ENCODE measurements around the gene DSCAM. TPM values are rescaled to one million over a fixed set of nuclear protein-coding genes. Genes with fewer than 3 reads are reported as not detected.
A peak's percentile ranks its signal among the peaks of the same experiment; 100 is the strongest.

The DSCAM gene
- total and polyA plus RNA-seq, 4 donors: 8.2 to 27.7 (median 15.2) TPM

DNA sequence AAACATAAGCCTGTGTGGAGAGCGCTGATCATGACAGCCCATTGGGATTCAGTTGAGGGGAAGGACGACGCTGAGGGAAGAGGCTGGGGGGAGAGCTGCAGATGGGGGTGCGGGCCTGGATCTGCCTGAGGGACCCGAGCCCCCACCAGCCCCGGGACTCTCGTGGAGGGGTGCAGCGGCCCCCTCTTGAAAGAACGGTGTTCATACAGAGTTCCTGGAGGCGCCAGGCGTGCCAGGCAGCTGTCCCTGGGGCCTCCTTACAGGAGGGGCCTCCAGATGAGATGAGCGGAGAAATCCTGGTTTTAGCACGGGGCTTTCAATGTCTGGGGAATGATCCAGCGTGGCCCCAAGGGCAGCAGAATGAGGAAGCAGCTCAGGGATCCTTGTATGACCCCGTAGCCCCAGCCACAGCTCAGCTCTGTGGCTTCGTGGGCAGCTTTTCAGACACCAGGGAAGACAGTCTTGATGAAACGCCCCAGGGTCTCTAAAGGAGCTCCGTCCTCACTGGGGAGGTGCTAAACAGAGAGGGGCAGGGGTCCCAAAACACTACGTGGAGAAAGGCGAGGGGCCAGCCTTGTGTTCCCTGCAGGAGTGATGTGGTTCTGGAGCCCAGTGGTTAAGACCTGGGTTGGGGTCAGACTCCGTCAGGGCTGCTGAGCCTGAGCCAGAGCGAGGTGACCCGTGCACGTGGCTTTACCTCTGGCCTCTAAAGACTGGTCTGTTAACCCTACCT, 7.2 kb upstream of the DSCAM start:
- H3K4me1 ChIP-seq (ENCODE audit: control insufficient read depth, insufficient read depth, low read length): no peaks in the 10 kb centered on the region

DNA sequence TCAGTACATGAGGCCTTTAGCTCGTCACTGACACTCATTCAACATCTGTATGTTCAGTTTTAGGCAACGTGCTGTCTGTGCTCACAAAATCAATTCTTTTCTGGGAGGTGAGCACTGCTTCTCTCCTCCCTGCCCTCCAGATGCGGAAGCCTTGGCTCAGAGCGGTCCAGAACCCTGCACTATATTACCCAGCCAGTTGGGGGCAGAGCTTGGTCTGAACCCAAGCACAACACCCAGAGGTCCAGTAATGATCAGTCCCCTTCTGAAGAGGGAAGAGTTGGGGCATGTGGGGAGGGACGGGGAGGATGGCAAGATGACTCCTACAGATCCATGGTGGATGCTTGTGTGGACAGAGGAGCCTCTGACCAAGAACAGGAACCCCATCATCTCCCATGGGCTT, 5.6 kb upstream of the DSCAM start:
- Histone ChIP-seq H3K4me1 (ENCODE audit: control insufficient read depth, insufficient read depth, low read length) (peaks cover 6% of the 10 kb centered on the region), H3K27ac (ENCODE audit: low read depth, low read length) (no peak overlapping the region), H3K4me3 (ENCODE audit: low read depth, low read length) (no peak overlapping the region), H3K27me3 (ENCODE audit: control insufficient read depth, insufficient read depth, low read length) (peaks cover 2% of the 10 kb centered on the region), H3K36me3 (ENCODE audit: control insufficient read depth, insufficient read depth, low read length) (no peaks in the 10 kb centered on the region), H3K9me3 (ENCODE audit: control insufficient read depth, insufficient read depth, low read length) (no peaks in the 10 kb centered on the region)
- no peak for DNase-seq (ENCODE audit: low read depth in 4 of 6, low spot score in 6 of 6)
- 88% methylated on average over 3 of the region's 5 CpGs for WGBS (ENCODE audit: insufficient coverage)

More for the DNA sequence above, 7.2 kb upstream of the DSCAM start:
- WGBS (ENCODE audit: insufficient coverage): 73% methylated on average over 24 of the region's 24 CpGs
- no peak for DNase-seq (ENCODE audit: low read depth in 4 of 6, low spot score in 6 of 6)
- H3K27me3 ChIP-seq (ENCODE audit: control insufficient read depth, insufficient read depth, low read length): no peaks in the 10 kb centered on the region
- H3K4me3 ChIP-seq (ENCODE audit: low read depth, low read length): no peak overlapping the region
- no peaks in the 10 kb centered on the region for H3K36me3 ChIP-seq (ENCODE audit: control insufficient read depth, insufficient read depth, low read length)
- H3K27ac ChIP-seq (ENCODE audit: low read depth, low read length): no peak overlapping the region
- H3K9me3 ChIP-seq (ENCODE audit: control insufficient read depth, insufficient read depth, low read length): no peaks in the 10 kb centered on the region

DNA sequence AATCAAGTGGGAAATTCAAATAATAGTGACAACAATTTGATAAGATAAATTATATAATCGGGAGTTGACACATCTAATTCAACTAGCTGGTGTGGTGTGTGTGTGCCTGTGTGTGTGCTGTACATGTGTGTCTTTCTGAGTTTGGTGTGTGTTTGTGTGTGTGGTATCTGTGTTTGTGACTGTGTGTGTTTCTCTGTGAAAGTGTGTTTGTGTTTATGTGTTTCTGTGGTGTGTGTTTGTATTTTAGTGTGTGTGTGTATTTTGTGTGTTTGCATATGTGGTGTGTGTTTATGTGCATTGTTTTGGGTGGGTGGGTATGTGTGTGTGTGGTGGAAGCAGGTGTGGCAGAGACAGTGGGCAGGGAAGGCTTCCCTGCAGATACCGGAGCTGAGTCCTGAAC, 4.8 kb upstream of the DSCAM start:
- WGBS (ENCODE audit: insufficient coverage): 83% methylated on average over 1 of the region's 2 CpGs
- no peak for DNase-seq (ENCODE audit: low read depth in 4 of 6, low spot score in 6 of 6)
- Histone ChIP-seq H3K9me3 (ENCODE audit: control insufficient read depth, insufficient read depth, low read length) (no peaks in the 10 kb centered on the region), H3K27me3 (ENCODE audit: control insufficient read depth, insufficient read depth, low read length) (peaks cover 2% of the 10 kb centered on the region), H3K36me3 (ENCODE audit: control insufficient read depth, insufficient read depth, low read length) (no peaks in the 10 kb centered on the region), H3K4me3 (ENCODE audit: low read depth, low read length) (no peak overlapping the region), H3K27ac (ENCODE audit: low read depth, low read length) (no peak overlapping the region), H3K4me1 (ENCODE audit: control insufficient read depth, insufficient read depth, low read length) (peaks cover 6% of the 10 kb centered on the region)

DNA sequence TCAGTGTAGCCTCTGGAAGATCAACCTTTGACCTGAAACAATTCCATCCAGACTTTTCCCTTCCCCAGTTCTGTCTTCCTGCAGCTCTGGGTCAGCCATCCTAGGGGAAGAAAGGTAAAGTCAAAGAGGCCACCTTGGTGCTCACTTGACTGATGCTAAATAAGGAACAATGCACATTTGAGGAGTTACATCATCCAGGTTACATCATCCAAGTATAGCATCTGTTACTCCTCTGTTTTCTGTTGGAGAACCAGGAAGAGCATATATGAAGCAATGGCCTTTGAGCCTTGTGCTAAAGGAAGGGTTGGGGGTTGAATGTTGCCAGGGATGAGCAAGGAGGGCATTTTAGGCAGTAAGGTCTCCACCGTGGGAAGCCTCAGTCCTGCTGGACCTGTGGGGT, 3.1 kb upstream of the DSCAM start:
- no peak overlapping the region for H3K27ac ChIP-seq (ENCODE audit: low read depth, low read length)
- WGBS (ENCODE audit: insufficient coverage): 100% methylated on average over 1 of the region's 1 CpG

DNA sequence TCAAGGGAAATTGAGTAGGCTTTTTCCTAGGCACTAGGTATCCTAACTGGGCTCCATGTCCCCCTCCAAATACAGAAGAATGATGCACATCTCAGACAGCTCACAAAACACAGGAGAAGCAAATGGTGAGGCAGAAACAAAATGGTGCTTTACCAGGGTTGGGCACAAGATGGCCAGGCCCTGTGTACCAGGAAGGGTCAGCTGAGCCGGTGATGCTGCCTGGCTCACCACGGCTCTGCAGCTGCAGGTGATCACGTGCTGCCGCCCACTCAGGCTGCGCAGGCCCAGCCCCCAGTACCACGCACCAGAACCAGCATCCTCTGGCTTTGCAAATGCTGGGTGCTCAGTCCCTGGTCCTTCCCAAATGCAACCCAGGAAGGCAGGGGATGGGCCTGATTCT, 993 bp upstream of the DSCAM start:
- no peak overlapping the region for H3K27ac ChIP-seq (ENCODE audit: low read depth, low read length)
- no peak overlapping the region for H3K4me3 ChIP-seq (ENCODE audit: low read depth, low read length)
- DNase-seq (ENCODE audit: low read depth in 4 of 6, low spot score in 6 of 6): peak in 2 of 6 donors; percentile 41 to 90
- H3K27me3 ChIP-seq (ENCODE audit: control insufficient read depth, insufficient read depth, low read length): peaks cover 10% of the 10 kb centered on the region
- WGBS (ENCODE audit: insufficient coverage): 66% methylated on average over 6 of the region's 6 CpGs
- H3K9me3 ChIP-seq (ENCODE audit: control insufficient read depth, insufficient read depth, low read length): no peaks in the 10 kb centered on the region
- H3K4me1 ChIP-seq (ENCODE audit: control insufficient read depth, insufficient read depth, low read length): peaks cover 6% of the 10 kb centered on the region
- no peaks in the 10 kb centered on the region for H3K36me3 ChIP-seq (ENCODE audit: control insufficient read depth, insufficient read depth, low read length)

More for the DNA sequence above, 3.1 kb upstream of the DSCAM start:
- H3K4me3 ChIP-seq (ENCODE audit: low read depth, low read length): no peak overlapping the region
- DNase-seq (ENCODE audit: low read depth in 4 of 6, low spot score in 6 of 6): no peak
- H3K27me3 ChIP-seq (ENCODE audit: control insufficient read depth, insufficient read depth, low read length): peaks cover 10% of the 10 kb centered on the region
- H3K36me3 ChIP-seq (ENCODE audit: control insufficient read depth, insufficient read depth, low read length): no peaks in the 10 kb centered on the region
- no peaks in the 10 kb centered on the region for H3K9me3 ChIP-seq (ENCODE audit: control insufficient read depth, insufficient read depth, low read length)
- peaks cover 6% of the 10 kb centered on the region for H3K4me1 ChIP-seq (ENCODE audit: control insufficient read depth, insufficient read depth, low read length)

DNA sequence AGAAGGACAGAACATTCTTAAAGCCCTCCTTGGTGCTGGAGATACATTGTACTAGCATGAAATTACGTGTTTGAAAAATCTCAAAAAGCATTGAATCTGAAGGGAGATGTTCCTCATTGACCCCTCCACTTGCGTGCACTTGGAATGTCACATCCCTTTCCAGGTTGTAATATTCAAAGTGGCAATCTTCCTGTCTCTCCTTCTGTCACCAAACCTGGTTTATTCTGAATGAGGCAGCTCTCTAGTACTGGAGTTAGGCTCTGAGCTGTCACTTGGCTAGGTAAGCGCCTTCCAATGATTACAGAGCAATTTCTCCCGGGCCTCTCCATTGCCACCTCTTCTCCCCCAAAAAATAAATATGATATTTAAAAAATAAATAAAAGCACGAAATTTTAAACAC, 855 bp downstream of the DSCAM start:
- peaks cover 18% of the 10 kb centered on the region for H3K4me1 ChIP-seq (ENCODE audit: control insufficient read depth, insufficient read depth, low read length)
- no peaks in the 10 kb centered on the region for H3K36me3 ChIP-seq (ENCODE audit: control insufficient read depth, insufficient read depth, low read length)
- H3K4me3 ChIP-seq (ENCODE audit: low read depth, low read length): peak overlapping the region; percentile 42
- H3K9me3 ChIP-seq (ENCODE audit: control insufficient read depth, insufficient read depth, low read length): no peaks in the 10 kb centered on the region
- WGBS (ENCODE audit: insufficient coverage): 50% methylated on average over 1 of the region's 5 CpGs
- H3K27ac ChIP-seq (ENCODE audit: low read depth, low read length): peak overlapping the region; percentile 57
- peaks cover 14% of the 10 kb centered on the region for H3K27me3 ChIP-seq (ENCODE audit: control insufficient read depth, insufficient read depth, low read length)
- DNase-seq (ENCODE audit: low read depth in 4 of 6, low spot score in 6 of 6): peak in 3 of 6 donors; percentile 40 to 88 (median 78)

DNA sequence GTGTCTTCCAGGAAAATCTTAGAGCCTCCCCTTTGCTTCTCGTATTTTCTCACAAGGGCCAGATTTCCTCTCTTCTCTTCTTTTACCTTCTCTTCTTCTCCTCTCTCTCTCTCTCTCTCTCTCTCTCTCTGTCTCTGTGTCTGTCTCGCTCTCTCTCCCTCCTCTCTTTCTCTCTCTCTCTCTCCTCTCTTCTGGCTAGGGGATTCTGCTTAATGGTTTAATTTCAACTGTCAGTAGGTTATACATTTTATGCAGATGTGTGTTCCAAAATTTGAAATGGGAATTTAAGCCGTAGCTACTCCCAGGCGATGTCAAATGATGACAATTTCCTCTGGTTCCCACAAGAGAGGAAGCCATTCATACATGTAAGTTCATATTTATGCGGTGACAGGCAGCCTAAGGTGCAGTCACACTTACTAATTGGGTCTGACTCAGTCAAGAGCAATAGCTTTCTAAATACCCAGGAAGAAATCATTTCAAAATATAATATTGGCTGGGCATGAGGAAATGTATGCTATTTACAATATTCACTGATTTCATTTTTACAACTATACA, 1.4 kb downstream of the DSCAM start:
- Histone ChIP-seq H3K27ac (ENCODE audit: low read depth, low read length) (no peak overlapping the region), H3K9me3 (ENCODE audit: control insufficient read depth, insufficient read depth, low read length) (no peaks in the 10 kb centered on the region), H3K4me3 (ENCODE audit: low read depth, low read length) (peak overlapping the region; percentile 42), H3K4me1 (ENCODE audit: control insufficient read depth, insufficient read depth, low read length) (peaks cover 23% of the 10 kb centered on the region), H3K27me3 (ENCODE audit: control insufficient read depth, insufficient read depth, low read length) (peaks cover 15% of the 10 kb centered on the region), H3K36me3 (ENCODE audit: control insufficient read depth, insufficient read depth, low read length) (no peaks in the 10 kb centered on the region)
- 44% methylated on average over 1 of the region's 5 CpGs for WGBS (ENCODE audit: insufficient coverage)
- peak in 3 of 6 donors; percentile 33 to 85 (median 58) for DNase-seq (ENCODE audit: low read depth in 4 of 6, low spot score in 6 of 6)

DNA sequence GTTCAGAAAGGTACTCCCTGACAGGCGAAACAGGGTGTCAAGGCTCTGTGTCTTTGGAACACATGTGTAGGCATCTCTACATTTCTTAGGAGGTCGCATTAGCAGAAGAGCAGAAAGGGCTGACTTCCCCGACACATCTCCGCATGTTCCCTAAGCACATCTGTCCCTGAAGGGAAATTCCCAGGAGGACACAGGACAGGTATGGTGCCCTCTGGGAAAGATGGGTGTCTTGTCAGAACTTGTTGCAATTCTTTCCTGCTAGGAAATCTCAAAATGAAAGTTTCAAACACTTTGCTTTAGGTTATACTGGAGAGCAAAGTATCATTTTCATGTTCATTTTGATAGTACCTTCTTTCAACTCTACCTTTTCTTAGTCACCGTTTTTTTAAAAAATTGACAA, 2.0 kb downstream of the DSCAM start:
- Histone ChIP-seq H3K36me3 (ENCODE audit: control insufficient read depth, insufficient read depth, low read length) (no peaks in the 10 kb centered on the region), H3K27me3 (ENCODE audit: control insufficient read depth, insufficient read depth, low read length) (peaks cover 15% of the 10 kb centered on the region), H3K4me1 (ENCODE audit: control insufficient read depth, insufficient read depth, low read length) (peaks cover 23% of the 10 kb centered on the region), H3K9me3 (ENCODE audit: control insufficient read depth, insufficient read depth, low read length) (no peaks in the 10 kb centered on the region), H3K27ac (ENCODE audit: low read depth, low read length) (no peak overlapping the region), H3K4me3 (ENCODE audit: low read depth, low read length) (peak overlapping the region; percentile 42)
- WGBS (ENCODE audit: insufficient coverage): 50% methylated on average over 2 of the region's 5 CpGs
- peak in 2 of 6 donors; percentile 40 to 48 for DNase-seq (ENCODE audit: low read depth in 4 of 6, low spot score in 6 of 6)

DNA sequence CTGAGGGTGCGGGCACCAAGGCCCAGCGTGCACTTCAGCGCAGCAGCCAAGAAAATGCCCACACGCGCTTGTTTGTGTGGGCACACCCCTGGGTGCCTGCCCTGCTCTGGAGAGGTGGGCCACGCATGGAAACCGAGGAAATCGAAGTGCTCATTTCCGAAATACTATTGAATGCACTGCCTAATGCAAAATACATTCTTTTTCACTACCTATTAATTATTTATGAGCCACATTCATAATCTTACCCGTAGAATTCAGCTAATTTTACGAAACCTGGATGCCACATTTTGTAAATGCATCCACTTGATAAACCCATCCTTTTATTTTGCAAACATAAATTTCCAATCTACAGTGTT, 4.8 kb downstream of the DSCAM start:
- no peak overlapping the region for H3K27ac ChIP-seq (ENCODE audit: low read depth, low read length)

More for the DNA sequence above, 4.8 kb downstream of the DSCAM start:
- Histone ChIP-seq H3K27me3 (ENCODE audit: control insufficient read depth, insufficient read depth, low read length) (peaks cover 14% of the 10 kb centered on the region), H3K36me3 (ENCODE audit: control insufficient read depth, insufficient read depth, low read length) (no peaks in the 10 kb centered on the region), H3K4me3 (ENCODE audit: low read depth, low read length) (no peak overlapping the region), H3K9me3 (ENCODE audit: control insufficient read depth, insufficient read depth, low read length) (no peaks in the 10 kb centered on the region), H3K4me1 (ENCODE audit: control insufficient read depth, insufficient read depth, low read length) (peaks cover 17% of the 10 kb centered on the region)
- DNase-seq (ENCODE audit: low read depth in 4 of 6, low spot score in 6 of 6): no peak
- WGBS (ENCODE audit: insufficient coverage): 33% methylated on average over 11 of the region's 11 CpGs

Measured in spinal cord (tissue), 10 donors.